ENCODE data around the gene IFNGR2. TPM values are rescaled to one million over a fixed set of nuclear protein-coding genes. Genes with fewer than 3 reads are reported as not detected.
"Not testable (repeated sequence)": the region's sequence is repeated elsewhere in the genome, so short reads cannot be mapped to it uniquely, and the experiment has no call there.

Gene IFNGR2
- total and polyA plus RNA-seq, 12 donors, result 27.4 to 71.3 (median 35.3) TPM

DNA sequence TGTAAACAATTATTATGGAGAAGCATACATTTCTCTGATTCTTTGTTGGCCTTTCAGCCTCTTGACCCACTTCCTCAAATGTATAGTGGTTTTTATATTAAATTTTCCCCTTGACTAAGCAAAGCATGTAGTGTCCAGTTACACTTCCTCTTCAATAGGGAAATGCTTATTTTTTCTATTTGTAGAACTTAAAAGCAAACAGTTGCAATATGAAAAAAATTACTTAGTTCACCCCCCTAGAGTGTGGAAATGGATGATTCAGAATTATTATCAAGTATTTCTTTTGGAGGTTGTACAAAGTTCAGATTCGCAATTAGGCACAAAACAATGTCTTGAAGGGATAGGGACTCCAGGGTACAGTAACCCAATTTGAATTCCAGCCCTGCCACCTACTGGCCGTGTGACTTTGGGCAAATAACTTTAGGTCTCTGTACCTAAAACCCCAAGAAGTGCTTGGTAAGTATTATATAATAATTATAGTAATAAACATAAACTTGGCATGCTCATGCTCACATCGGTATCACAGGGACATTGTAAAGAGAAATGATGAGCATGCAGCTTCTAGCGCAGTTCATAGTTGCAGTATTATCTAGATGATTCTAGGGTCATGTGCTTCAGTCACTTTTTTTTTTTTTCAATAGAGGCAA lies 28.6 kb upstream of the IFNGR2 start:
- DNase-seq (peak; percentile 32 to 66), ATAC-seq (peak; percentile 65 to 81 (median 78))
- TF ChIP-seq, protein P1, sequence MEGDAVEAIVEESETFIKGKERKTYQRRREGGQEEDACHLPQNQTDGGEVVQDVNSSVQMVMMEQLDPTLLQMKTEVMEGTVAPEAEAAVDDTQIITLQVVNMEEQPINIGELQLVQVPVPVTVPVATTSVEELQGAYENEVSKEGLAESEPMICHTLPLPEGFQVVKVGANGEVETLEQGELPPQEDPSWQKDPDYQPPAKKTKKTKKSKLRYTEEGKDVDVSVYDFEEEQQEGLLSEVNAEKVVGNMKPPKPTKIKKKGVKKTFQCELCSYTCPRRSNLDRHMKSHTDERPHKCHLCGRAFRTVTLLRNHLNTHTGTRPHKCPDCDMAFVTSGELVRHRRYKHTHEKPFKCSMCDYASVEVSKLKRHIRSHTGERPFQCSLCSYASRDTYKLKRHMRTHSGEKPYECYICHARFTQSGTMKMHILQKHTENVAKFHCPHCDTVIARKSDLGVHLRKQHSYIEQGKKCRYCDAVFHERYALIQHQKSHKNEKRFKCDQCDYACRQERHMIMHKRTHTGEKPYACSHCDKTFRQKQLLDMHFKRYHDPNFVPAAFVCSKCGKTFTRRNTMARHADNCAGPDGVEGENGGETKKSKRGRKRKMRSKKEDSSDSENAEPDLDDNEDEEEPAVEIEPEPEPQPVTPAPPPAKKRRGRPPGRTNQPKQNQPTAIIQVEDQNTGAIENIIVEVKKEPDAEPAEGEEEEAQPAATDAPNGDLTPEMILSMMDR (IDR thresholded peaks at IDR 0.05), result peak; percentile 54 to 85 (median 71)
- intact Hi-C loops (cut with DNase I), result loop anchor here (1.0 to 10.0 kb wide), 7 partner anchors 70 to 177 kb away; no protein-coding TSS in a partner anchor
- H3K9me3 ChIP-seq, result peaks cover 0 to 7% (median 0%) of the 10 kb centered on the region in 11 donors
- H3K36me3 ChIP-seq, result no peaks in the 10 kb centered on the region
- H3K4me3 ChIP-seq, result no peak overlapping the region
- WGBS, 2 donors, result 13 to 27% methylated on average over 4 of the region's 4 CpGs
- H3K4me1 ChIP-seq, result peaks cover 0 to 46% (median 10%) of the 10 kb centered on the region in 9 donors
- no peaks in the 10 kb centered on the region for H3K27me3 ChIP-seq
- H3K27ac ChIP-seq, result peak overlapping the region in 3 of 10 donors; percentile 36 to 90 (median 60)

DNA sequence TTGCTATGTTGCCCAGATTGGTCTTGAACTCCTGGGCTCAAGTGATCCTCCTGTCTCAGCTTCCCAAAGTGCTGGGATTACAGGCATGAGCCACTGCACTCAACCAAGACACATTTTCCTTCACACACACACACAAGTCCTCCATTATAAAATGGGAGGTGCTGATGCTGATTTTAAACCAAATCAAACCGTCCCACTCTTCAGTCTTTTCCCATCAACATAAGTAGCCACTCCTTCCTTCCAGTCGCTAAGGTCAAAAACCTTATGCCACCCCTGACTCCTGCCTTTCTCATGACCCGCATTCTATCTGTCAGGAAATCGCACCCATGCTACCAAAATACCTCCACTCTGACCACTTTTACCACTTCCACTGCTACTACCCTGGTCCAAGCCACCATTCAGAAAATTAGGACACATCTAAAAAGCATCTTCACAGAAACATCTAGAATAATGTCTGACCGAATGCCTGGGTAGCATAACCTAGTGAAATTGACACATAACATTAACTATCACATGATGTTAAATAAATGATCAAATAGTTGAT lies 28.0 kb upstream of the IFNGR2 start:
- WGBS, 2 donors, result 73 to 75% methylated on average over 5 of the region's 5 CpGs
- Histone ChIP-seq H3K9me3 (peaks cover 0 to 4% (median 0%) of the 10 kb centered on the region in 11 donors), H3K4me1 (peaks cover 0 to 52% (median 16%) of the 10 kb centered on the region in 9 donors), H3K4me3 (no peak overlapping the region), H3K36me3 (no peaks in the 10 kb centered on the region), H3K27ac (peak overlapping the region in 3 of 10 donors; percentile 12 to 90 (median 60)), H3K27me3 (no peaks in the 10 kb centered on the region)
- DNase-seq, result no peak
- TF ChIP-seq, protein P1 (IDR thresholded peaks at IDR 0.05), result no peak
- intact Hi-C loops (cut with DNase I), result loop anchor here in 5 of 10 donors (2.0 to 10.0 kb wide), 4 partner anchors 70 to 176 kb away; no protein-coding TSS in a partner anchor
- no peak for ATAC-seq

- TF ChIP-seq, protein P1 (IDR thresholded peaks at IDR 0.05), result no peak
- WGBS, 2 donors, result 84 to 88% methylated on average over 6 of the region's 6 CpGs
- Histone ChIP-seq H3K4me1 (peaks cover 0 to 67% (median 25%) of the 10 kb centered on the region in 9 donors), H3K27me3 (no peaks in the 10 kb centered on the region), H3K36me3 (no peaks in the 10 kb centered on the region), H3K4me3 (no peak overlapping the region), H3K27ac (no peak overlapping the region), H3K9me3 (no peaks in the 10 kb centered on the region)
- no peak for DNase-seq
- intact Hi-C loops (cut with DNase I), result loop anchor here in 2 of 10 donors (5.0 to 10.0 kb wide), 2 partner anchors 67 to 175 kb away; no protein-coding TSS in a partner anchor
- ATAC-seq, result no peak
Measured at GRCh38 chr21:33377221-33377920, 25.8 kb upstream of the IFNGR2 start.

DNA sequence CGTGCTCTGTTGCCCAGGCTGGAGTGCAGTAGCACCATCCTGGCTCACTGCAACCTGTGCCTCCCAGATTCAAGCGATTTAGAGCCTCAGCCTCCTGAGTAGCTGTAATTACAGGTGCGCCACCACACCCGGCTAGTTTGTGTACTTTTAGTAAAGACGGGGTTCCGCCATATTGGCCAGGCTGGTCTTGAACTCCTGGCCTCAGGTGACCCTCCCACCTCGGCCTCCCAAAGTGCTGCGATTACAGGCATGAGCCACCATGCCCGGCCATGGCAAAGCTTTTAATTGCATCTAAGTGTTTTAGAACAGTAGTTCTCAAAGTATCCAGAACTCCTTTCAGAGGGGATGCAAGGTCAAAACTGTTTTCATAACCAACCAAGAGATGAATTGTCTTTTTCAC lies 25.1 kb upstream of the IFNGR2 start:
- intact Hi-C loops (cut with DNase I), result loop anchor here in 2 of 10 donors (5.0 to 10.0 kb wide), 2 partner anchors 67 to 176 kb away; no protein-coding TSS in a partner anchor
- 97 to 98% methylated on average over 9 of the region's 9 CpGs for WGBS, 2 donors
- Histone ChIP-seq H3K4me1 (peaks cover 0 to 72% (median 31%) of the 10 kb centered on the region in 9 donors), H3K27ac (no peak overlapping the region), H3K36me3 (no peaks in the 10 kb centered on the region), H3K4me3 (no peak overlapping the region), H3K27me3 (no peaks in the 10 kb centered on the region), H3K9me3 (no peaks in the 10 kb centered on the region)
- TF ChIP-seq, protein P1 (IDR thresholded peaks at IDR 0.05), result no peak
- DNase-seq, result no peak
- no peak for ATAC-seq

DNA sequence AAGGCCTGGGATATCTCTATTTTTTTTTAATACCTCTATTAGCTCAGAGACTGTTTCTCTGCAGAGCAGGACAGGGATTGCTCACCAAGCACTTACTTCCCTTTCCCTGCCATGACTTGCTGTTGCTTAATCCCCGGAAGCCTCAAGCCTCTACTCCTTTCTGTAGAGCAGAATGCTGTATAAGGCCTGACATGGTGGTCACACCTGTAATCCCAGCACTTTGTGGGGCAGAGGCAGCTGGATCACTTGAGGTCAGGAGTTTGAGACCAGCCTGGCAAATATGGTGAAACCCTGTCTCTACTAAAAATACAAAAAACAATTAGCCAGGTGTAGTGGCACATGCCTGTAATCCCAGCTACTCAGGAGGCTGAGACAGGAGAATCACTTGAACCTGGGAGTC lies 23.3 kb upstream of the IFNGR2 start:
- DNase-seq (peak in 1 of 2 donors; percentile 29), ATAC-seq (peak; percentile 31 to 56 (median 52))
- not testable (repeated sequence) for H3K36me3 ChIP-seq, H3K9me3 ChIP-seq, H3K27me3 ChIP-seq
- Histone ChIP-seq H3K4me1 (peaks cover 0 to 68% (median 29%) of the 10 kb centered on the region in 9 donors), H3K4me3 (peak overlapping the region in 1 of 10 donors; percentile 3), H3K27ac (peak overlapping the region in 9 of 10 donors; percentile 57 to 92 (median 80))
- intact Hi-C loops (cut with DNase I), result loop anchor here in 3 of 10 donors (5.0 to 10.0 kb wide), 2 partner anchors 65 to 178 kb away; no protein-coding TSS in a partner anchor
- 63 to 85% methylated on average over 1 of the region's 1 CpG for WGBS, 2 donors

All from heart right ventricle (tissue), 16 donors.